Measurements from ENCODE around the gene SLC26A9.

The SLC26A9 gene

DNA sequence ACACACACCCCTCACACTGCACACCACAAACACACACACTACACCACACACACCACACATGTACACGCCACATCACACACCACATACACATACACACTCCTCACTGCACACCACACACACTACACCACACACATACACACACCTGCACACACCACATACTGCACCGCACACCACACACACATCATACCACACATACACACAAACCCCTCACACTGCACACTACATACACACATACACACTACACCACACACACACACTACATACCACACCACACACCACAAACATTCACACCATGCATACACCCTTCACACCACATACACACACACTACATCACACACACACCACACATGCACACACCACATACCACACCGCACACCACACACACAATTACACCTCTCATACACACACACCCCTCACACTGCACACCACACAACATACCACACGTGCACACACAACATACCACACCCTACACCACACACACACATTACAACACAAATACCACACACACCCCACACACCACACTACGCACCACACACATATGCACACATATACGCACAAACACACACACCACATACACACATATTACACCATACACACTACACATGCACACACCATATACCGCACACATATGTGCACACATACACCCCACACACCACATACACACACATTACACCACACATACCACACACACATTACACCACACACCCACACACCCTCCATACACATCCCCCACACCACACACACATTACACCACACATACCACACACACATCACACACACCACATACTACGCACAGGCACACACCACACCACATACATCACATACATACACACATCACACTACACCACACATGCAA lies 30.3 kb upstream of the SLC26A9 start:
- no peak for DNase-seq

DNA sequence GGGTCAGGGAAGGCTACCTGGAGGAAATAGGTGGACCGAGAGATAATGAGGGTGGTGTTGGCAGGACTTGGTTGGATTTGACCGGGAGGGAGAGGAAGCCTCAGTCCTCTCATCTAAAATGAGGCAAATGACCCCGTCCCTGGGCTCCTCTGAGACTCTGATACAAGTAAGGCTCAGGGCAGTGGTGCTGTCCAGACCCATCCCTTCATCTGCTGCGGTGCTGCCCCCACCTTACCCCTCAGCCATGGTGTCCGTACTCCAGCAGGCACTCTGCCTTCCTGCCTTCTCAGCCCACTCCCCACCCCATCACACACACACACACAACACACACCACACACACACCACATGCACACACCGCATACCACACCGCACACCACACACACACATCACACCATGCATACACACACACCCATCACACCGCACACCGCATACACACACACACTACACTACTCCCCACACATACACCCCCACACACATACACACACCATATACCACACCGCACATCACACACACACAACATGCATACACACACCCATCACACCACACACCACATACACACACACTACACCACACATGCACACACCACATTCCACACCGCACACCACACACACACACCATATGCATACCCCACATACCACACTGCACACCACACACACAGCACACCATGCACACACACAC lies 29.4 kb upstream of the SLC26A9 start:
- DNase-seq = peak; percentile 38

DNA sequence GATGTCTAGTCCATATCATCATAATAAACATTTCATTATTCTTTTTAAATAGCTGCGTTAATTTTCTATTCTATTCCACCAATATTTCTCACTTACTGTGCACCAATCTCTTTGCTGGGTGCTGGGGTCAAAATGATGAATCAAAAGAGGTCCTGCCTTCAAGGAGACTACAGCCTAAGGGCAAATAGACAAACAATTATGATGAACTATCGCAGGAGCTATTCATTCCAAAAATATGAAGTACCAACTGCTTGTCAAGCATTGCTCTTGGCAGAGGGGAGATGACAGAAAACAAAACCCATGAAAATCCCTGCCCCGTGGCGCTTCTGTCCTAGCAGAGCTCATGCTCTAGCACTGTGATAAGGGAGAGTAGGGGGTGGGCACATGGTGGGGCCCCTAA lies 28.8 kb upstream of the SLC26A9 start:
- DNase-seq = no peak

DNA sequence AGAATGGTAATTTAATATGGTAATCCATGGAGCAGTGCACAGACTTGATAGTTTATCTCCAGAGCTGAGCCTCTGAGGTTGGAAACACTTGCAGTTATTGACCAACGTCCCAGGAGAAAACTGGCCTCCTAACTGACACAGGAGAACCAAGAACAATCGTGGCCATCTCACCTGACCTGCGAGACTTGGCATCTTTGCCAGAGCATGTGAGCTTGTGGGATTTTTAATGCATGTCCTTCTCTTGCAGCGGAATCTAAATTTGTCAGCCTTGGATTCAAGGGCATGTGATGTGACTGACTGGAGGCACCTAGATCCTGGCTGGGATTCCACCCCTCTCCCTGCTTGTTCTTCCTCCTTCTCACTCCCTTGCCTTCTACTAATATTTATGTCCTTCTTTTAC lies 27.8 kb upstream of the SLC26A9 start:
- no peak for DNase-seq

DNA sequence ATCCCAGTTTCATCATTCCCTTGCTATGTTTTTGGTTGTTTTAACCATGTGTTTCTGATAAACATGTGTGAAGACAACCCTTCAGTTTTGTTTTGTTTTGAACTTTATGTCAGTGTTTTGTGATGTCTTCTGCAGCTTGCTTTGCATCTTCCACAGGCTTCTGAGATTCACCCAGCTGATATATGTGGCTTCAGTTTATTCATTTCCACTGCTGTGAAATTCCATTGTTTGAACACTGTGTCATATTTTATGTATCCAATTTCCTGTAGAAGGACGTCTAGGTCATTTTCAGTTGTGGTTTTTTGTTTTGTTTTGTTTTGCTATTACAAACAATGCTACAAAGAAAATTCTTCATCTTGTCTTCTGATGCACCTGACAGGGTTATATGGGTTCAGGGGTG lies 27.2 kb upstream of the SLC26A9 start:
- DNase-seq = no peak

DNA sequence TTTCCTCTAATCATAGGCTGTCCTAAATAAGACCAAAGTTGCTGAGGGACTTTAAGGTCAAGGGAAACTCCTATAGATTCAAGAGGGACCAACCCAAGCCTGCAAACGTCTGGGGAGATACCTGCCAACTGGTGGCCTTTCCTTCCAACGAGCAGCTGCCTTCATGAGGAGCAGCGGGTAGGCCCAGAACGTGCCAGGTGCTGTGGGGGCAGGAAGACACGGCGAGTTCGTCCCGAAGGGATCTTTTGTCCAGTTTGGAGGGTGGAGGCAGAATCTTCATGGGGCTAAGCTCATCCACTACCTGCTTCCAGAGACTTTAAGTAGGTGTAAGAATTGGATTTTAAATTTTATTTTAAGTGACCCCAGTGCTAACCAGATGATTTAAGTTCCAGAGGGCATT lies 26.0 kb upstream of the SLC26A9 start:
- DNase-seq = no peak

DNA sequence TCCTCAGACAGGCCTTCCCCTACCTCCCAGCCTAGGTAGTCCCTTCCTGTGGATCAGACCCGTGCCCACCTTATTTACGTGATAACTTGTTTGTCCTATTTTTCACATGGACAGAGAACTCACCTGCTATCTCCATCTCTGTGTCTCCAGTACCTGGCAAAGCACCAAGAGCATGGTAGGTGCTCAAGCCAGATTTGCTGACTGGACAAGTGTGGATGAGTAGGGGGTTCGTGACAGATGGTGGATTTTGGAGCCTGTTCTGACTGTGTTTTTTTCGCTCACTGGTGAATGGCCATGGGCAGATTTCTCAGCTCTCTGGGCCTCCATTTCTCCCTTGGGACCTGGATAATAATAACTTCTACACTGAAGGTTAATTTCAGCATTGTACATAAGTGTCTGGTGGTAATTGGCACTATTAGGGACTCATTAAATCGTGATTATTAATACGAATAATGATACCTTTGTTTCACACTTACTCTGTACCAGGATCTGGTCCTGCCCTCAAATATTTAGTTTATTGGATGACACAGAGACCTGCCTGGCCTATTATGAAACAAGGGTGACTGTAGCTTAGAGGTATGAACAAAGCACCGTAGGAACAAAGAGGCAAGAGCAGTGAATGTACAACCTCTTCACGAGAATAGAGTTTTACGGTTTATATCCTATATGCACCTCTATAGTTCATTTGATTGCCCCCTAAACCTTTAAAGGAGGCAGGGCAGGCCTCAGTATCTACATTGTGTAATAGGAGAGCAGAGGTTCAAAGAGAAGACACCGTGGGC lies 24.5 kb upstream of the SLC26A9 start:
- DNase-seq = no peak

DNA sequence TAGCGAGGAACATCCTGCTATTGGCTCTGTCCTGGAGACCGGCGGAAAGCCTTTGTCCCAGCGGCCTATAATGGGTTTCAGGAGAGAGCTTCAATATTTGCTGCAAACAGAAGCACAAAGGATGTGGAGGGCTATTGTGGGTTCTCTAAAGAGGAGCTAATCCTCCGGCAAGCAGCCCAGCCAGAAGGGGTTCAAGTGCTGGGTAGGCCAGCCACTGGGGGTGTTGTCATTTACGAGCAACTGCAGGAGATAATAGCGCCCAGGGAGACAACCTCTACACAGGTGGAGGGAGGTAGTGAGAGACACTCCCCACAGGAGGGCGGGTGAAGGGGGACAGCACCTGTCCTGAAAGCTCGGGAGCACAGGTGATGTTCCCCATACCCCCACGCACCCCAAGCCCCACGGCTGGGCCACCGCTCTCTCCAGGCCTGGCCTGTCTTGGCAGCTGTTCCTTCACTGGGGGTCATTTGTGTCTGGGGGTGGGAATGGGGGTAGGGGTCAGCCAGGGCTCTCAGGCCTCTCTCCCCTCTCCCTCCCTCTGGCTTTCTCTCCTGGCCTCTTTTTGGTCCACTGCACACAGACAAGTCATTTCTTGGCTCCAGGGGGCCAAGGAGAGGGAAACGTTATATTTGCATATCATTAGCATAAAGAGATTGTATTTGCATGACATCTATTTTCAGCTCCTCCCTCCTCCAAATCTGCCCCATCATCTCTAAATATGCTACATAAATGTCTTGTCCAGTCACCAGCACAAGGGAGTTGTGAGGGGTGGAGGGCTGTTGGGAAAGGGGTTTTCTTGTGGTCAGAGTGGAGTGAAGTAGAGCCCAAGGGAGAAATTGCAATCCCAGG lies 22.0 kb upstream of the SLC26A9 start:
- DNase-seq = no peak

DNA sequence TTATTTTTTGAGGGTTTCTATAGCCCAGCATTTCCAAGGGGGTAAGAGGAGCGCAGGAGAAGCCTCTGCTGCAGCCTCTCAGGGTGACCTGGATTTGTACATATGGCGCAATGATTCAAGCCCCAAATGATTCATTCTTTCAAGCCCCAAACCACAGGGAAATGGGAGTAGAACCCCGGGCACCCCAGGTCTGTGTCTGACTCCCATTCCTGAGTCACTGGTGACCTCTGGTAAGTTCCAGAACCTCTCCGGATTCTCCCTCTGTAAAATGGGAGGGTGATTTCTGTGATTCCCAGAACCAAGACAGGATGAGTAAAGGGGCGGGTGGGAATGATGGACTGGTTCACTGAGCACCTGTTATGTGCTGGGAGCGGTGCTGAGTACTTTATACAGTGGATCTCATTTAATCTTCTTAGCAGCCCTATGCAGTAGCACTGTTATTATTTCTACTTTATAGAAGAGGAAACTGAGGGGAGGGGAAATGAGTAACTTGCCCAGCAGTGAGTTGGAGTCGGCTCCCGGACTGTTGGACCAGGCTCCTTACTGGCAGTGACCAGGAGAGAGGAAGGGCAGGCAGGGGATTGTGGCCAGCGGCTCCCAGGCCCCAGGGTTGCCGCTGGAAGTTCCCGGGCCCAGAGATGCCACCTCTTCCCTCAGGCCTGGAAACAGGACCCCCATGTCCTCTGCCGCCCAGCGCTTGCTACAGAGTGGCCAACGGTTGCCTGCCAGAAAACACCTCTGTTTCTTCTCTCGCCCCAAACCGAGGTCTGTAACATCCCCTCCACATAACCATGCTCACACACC lies 20.3 kb upstream of the SLC26A9 start:
- peak; percentile 81 for DNase-seq

DNA sequence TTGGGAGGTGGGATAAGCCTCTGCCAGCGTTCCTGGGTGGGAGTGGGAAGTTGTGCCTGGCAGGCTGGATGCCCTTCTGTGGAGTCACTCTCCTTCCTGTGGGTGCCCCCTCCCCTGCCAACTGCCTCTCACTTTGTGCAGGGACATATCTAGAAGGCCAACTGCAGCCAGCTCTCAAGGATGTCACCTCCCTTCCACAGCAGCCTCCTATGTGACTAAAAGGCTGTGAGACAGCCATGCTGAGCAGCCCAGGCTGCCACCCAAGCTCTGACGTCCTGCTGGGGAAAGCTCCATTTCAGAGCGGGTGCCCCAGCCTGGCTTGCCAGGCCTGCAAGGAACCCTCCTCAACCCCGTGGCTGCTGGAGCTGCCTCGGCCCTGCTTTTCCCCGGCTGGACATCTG lies 19.6 kb upstream of the SLC26A9 start:
- DNase-seq = no peak

DNA sequence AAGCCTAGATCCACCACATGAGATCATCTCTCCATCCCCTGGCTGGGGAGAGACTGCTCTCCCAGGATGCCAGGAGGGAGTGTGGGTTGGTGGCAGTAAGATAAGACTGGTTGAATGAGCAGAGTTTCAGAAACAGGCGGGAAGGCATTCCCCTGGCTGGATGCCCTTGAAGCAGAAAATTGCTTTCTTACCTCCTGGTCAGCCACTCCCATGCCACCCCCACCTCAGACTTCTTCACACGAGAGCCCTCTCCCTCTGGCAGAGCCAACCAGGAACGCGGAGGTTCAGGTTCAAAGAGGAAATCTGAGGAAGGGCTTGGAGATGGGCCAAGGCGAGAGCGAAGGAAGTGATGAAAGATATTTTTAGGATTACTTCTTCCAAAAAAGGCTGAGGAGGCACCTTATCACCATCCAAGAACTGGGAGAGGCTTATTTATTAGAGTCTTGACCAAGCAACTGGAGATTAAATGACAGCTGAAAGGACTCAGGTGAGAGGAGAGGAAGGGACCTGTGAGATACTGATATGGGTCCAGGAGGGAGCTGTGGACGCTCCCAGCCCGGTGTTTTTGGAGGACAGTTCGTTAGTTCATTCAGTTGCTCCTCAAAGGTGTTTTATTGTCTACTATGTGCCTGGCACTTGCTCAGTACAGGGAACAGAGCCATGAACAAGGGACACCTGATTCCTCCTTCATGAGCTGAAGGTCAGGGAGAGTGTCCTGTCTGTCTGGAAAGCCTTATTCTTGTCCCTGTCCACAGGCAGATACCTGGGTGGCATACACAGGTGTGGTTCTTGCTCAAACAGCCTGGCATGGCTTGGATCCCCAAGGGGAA lies 18.9 kb upstream of the SLC26A9 start:
- peak; percentile 66 for DNase-seq

DNA sequence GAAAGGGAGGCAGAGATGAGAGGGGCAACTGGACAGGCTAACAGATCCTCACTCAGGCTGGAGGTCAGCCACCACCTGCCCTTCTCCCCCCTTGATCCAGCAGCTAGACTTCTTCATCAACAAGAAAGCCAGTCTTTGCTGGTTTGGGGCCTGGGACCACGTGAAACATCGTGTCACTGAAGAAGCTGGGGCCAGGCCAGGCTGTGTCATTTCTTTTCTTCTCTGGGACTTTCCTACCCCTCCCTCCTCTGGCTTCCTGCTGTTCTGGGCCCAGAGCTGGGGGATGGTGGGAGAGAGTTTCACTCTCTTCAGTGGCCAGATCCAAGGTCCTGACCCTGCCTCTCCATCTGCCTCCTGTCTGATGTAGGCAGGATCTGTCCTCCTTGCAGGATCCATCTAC lies 18.1 kb upstream of the SLC26A9 start:
- no peak for DNase-seq

DNA sequence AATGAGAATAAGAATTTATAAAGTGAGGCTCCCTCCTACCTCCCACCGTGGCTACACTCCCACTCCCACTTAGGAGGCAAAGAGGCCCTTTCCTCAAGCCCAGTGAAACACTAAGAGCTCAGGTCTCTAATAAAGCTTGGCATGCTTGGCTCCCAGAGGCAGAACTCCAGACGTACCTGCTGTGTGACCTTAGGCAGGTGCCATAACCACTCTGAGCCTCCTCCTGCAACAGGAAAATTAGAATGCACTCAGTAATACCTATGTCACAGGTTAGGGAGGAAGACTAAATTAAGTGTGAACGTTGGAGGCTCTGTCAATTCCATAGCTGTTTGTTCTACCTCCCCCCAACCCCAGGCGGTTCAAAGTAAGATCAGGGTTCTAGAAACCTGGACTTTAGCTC lies 16.5 kb upstream of the SLC26A9 start:
- DNase-seq = no peak

DNA sequence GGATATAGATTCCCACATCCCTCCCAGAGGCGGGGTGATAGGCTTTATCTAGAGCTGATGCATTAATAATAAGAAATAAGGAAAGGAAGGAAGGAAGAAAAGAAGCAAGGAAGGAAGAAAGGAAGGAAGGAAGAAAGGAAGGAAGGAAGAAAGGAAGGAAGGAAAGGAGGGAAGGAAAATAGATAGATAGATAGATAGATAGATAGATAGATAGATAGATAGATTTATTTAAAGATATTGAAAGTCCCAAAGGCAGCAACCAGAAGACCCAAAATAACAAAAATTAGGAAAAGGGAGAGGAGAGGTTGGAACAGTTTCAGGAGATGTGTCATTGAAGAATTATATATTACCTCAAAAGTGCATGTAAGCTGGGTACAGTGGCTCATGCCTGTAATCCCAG lies 12.2 kb upstream of the SLC26A9 start:
- DNase-seq = no peak

DNA sequence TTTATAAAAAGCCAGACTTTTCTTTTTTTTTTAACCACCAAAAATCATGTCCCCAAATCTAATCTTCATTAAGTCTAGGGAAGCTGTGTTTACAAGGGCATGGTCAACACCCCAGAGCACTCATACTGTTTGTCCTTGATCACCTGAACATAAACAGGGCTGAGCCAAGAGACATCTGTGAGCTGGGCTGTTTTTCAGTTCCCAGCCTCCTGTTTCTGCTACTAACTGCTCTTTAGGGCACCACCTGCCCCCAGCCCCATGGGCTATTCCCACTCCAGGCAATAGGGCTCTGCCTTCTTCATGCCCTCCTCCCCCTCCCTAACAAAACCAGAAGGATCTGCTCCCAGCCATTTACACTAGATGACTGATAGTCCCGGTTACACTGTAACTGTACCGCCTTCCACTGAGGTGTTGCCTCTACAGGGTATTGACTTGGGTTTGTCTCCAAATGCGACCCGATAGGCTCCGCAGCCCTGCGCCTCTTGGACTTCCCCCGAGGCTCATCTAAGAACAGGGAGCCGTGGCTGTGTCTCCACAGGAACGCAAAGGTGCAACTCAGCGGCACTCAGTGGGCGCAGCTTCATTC lies 11.7 kb upstream of the SLC26A9 start:
- DNase-seq = no peak

DNA sequence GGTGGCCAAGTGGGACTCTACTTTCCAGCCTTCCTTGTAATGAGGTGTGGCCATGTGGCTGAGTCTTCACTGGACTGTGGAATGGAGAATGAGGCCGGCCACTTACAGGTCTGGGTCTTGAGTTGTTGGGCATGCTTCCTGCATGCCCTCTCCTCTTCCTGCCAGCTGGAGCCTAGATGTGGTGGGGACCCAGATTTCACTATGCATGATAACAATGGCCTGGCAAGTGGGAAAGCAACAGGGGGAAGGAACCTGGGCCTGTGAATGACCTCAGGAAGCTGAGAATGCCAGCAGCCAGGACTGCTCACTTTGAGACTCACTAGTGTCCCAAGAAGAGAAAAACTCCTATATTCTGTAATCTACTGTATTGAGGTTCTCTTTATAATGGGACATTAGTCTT lies 8.5 kb upstream of the SLC26A9 start:
- no peak for DNase-seq

DNA sequence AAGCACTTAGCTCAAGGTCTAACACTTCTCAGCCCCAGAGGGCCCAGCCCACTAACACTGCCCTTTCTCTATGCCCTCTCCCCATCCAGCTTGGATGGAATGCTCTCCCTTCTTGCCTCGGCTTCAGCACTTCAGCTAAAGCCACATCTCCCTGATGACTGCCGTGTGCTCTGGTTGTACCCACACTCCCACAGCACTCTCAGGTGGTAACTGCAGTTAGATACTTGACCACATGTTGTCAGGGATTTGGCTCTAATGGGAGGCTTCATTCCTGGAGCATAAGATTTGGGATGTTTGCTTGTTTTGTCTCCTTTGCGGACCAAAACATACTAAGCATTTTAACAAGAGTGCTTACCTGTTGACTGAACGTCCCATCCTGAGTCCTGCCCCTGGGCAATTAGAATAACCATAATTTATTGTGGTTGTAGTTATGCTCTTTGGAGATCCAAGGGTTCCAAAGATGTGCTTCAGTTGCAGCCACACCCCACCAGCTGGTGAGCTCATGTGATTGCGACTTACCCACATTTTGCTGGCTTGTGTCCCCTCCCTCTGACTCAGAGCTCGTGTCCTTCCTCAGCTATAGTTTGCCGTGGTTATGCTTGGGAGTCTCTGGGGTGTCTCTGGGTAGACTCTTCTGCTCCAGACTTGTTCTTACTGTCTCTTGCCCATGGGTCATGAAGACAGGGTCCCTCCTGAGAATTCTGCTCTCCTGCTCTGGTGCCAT lies 7.7 kb upstream of the SLC26A9 start:
- peak; percentile 54 for DNase-seq

DNA sequence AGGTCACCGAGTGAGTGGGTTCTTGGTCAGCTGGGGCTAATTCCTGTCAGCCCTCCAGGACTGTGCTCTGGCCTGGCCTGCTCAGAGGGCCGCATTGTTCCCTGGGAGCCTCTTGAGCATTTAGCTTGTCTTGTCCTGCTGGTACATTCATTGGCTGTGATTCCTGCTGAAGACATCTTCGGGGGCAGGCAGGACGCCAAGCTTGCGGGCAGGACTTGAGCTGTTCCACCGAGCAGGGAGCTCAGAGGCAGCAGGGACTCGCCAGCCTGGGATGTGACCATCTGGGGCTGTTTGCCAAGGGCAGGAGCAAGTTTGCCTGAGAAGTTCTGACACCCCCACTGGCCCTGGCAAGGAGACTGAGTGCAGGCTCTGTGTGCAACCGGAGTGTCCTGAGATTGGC lies 7.0 kb upstream of the SLC26A9 start:
- DNase-seq = peak; percentile 36

DNA sequence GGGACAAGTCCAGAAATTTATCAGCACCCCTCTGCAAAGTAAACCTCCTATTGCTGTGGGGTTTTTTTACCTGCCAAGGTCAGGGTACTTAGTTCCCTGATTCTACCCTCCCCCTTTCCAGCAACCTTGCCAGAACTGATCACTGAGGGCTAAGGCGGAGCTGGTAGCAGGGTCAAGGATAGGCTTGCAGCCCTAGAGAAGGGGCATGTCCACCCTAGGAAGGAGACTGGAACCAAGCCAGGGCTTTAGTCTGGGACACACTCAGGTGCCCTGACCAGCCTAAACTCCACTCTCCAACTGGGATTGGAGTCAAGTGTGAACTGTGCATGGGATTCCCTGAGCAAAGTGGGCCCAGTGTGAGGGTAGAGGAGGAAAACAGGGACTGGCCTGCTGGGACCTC lies 6.5 kb upstream of the SLC26A9 start:
- DNase-seq = no peak

DNA sequence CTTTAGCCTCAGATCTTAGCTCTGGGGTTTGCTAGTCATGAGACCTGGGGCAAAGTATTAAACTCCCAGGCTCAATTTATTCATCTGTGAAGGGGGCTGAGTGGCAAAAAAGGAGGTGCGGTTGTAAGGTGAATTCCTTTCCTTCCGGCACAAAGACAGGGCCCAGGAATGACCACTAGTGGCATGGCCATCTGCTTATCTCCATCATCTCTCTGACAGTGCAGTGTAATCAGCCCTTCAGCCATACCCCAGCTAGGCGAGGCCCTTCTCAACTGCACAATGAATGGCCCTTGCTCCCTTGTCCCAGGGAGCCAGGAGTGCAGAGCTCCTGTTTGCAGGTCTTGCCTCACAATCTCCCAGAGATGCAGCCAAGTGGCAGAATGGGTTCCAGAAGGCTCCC lies 5.6 kb upstream of the SLC26A9 start:
- no peak for DNase-seq

Measured in fibroblast of skin of right quadriceps (primary cell).